Brain microvascular endothelial cell (primary cell): ENCODE results near the gene SLC4A8.

ENCODE experiments used
- DNase-seq: peaks from one replicate; pipeline ENCODE4 v3.0.0-alpha.2; 2020
- H3K27ac ChIP-seq: fragments of 250-450 bp; sonication (Bioruptor Pico); 2 replicates; pipeline ENCODE4 v1.5.1; 2020; ENCODE audit warnings: mild to moderate bottlenecking, moderate library complexity
- H3K27me3 ChIP-seq: fragments of 250-450 bp; sonication (Bioruptor Pico); replicated peaks from 2 replicates; pipeline ENCODE4 v1.5.1; 2020; ENCODE audit warnings: mild to moderate bottlenecking
- H3K36me3 ChIP-seq: fragments of 250-450 bp; sonication (Bioruptor Pico); replicated peaks from 2 replicates; pipeline ENCODE4 v1.5.1; 2020; ENCODE audit warnings: mild to moderate bottlenecking
- H3K4me3 ChIP-seq: 2 replicates; pipeline ENCODE4 v1.5.1; 2011; ENCODE audit warnings: low read depth, mild to moderate bottlenecking, control low read depth, low read length, moderate library complexity
- CTCF ChIP-seq: IDR thresholded peaks from 2 replicates; pipeline ENCODE4 v1.5.1; 2011; ENCODE audit warnings: low read depth, mild to moderate bottlenecking, moderate library complexity, low read length, control low read depth, inconsistent platforms; ENCODE audit errors: missing control alignments
- in situ Hi-C: cut with HindIII; loops from 2 replicates; pipeline ENCODE4 v1.10.0; 2017; ENCODE audit warnings: low sequenced_read_pairs, low pct_ligation_motif_present

SLC4A8 gene

GRCh38 chr12:51540996-51541395 lies 116.4 kb downstream of the SLC4A8 start:
- Histone ChIP-seq H3K27me3 (peaks cover 4% of the 10 kb centered on the region), H3K27ac (no peak overlapping the region), H3K4me3 (no peak overlapping the region), H3K36me3 (no peaks in the 10 kb centered on the region)
- DNase-seq, result no peak
- in situ Hi-C loops, result no loop called here
- TF ChIP-seq CTCF, result no peak

- no peak for TF ChIP-seq CTCF
- Histone ChIP-seq H3K36me3 (no peaks in the 10 kb centered on the region), H3K27ac (no peak overlapping the region), H3K27me3 (peaks cover 3% of the 10 kb centered on the region), H3K4me3 (no peak overlapping the region)
- in situ Hi-C loops, result no loop called here
- DNase-seq, result no peak
These were observed 121.5 kb downstream of the SLC4A8 start for GRCh38 chr12:51546097-51546496.

DNA sequence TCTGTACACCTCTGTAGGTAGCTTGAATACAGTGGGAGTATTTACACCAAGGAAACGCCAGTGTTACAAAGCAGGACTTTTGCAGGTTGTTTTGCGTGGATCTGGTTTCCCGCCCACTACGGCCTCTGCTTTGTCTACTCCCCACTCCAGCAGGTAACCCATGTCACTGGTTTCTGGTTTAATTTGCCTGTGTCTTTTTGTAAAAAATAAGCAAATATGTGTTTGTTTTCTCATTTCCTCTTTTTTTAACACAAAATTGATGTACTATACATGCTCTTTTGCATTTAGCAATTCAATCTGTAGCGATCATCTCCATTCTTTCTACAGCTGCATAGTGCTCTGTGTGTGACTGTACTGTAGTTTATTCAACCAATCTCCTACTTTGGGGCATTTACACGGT lies 123.0 kb downstream of the SLC4A8 start:
- Histone ChIP-seq H3K27me3 (peaks cover 3% of the 10 kb centered on the region), H3K36me3 (no peaks in the 10 kb centered on the region), H3K4me3 (no peak overlapping the region), H3K27ac (no peak overlapping the region)
- no peak for TF ChIP-seq CTCF
- in situ Hi-C loops, result no loop called here
- DNase-seq, result no peak

DNA sequence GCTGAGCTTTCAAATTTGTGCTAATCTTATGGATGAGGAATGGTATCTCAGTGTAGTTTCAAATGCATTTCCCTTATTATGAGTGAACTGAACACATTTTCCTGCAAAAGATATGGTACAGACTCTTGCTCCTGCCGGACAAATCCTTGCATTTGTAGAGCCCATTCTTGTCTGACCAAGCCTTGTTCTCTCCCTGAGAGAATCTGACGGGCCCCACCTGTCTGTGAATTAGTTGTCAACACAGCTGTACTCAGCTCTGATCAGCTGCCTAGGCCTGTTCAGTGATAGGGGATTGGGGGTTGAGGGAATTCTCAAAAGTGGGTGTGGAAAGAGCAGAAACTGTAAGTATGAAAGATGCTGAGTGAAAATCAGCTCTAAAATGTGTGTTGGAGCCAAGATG lies 123.6 kb downstream of the SLC4A8 start:
- H3K27me3 ChIP-seq, result peaks cover 3% of the 10 kb centered on the region
- no peak for DNase-seq
- H3K27ac ChIP-seq, result no peak overlapping the region
- in situ Hi-C loops, result no loop called here
- H3K36me3 ChIP-seq, result no peaks in the 10 kb centered on the region
- no peak for TF ChIP-seq CTCF
- H3K4me3 ChIP-seq, result no peak overlapping the region

DNA sequence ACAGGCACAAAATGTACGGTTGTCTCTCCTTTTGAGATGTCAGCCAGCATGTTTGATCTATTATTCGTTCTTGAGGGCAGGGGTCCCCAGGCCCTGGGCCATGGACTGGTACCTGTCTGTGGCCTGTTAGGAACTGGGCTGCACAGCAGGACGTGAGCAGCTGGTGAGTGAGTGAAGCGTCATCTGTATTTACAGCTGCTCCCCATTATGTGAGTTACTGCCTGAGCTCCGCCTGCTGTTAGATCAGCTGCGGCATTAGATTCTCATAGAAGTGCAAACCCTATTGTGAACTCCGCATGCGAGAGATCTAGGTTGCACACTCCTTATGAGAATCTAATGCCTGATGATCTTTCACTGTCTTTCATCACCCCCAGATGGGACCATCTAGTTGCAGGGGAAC lies 125.0 kb downstream of the SLC4A8 start:
- in situ Hi-C loops, result no loop called here
- peaks cover 3% of the 10 kb centered on the region for H3K27me3 ChIP-seq
- DNase-seq, result peak; percentile 2
- H3K4me3 ChIP-seq, result no peak overlapping the region
- no peaks in the 10 kb centered on the region for H3K36me3 ChIP-seq
- TF ChIP-seq CTCF, result no peak
- no peak overlapping the region for H3K27ac ChIP-seq
